ENCODE measurements around the gene TAS2R41. TPM values are rescaled to one million over a fixed set of nuclear protein-coding genes. Genes with fewer than 3 reads are reported as not detected.

Gene TAS2R41
- total and polyA plus RNA-seq, 5 donors from 2014 or later: 0.59 TPM; not detected in 4

DNA sequence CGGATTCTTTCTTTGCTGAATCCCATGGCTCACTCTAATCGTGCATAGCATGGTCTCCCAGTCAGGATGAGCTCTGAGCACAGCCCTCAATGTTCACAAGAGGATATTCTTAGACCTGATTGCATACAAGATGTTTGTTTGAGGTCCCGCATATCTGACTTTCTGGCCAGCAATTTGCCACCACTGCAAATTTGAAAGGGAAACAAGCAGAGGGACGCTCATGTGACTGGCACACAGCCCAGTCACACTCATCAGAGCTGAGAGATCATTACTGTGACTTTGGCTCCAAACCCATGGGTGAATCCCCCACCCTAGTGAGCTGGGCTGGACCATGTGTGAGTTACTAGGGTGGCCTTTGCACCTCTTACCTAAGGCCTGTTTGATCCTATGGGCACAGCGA lies 9.9 kb downstream of the TAS2R41 start:
- Mint-ChIP-seq H3K4me1 (peaks cover 3 to 22% (median 10%) of the 10 kb centered on the region in 4 donors), H3K36me3 (no peaks in the 10 kb centered on the region)
- H3K27ac ChIP-seq (ENCODE audit: insufficient read depth, low read length, poor library complexity, severe bottlenecking): no peak overlapping the region

DNA sequence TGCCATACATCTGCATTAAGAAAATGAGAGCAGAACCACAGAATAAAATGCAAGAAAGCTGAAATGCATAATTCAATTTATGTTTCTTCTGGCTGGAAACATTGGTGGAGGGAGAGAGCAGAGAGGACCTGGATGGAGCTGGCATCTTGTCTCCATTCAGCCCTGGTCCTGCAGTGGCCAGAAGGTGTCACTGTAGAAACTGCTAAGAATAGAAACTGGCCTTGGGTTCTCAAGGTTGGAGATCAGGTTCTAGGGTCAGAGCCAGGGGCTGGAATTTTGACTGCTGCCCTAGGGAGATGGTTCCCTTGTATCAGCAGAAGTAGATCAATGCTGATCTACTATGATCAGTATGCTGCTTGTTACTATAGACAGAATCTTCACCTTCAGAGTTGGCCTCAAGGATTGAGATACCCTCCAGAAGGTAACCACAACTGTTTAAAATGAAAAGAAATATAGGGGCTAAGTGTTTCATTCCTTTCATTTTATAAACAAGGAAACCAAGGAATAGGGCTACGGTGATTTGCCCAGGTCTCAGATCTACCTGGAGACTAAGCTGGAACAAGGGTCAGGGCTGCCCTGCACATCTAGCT lies 13.1 kb downstream of the TAS2R41 start:
- Mint-ChIP-seq H3K36me3 (no peaks in the 10 kb centered on the region), H3K27ac (no peak overlapping the region), H3K4me3 (no peak overlapping the region), H3K27me3 (no peaks in the 10 kb centered on the region), H3K4me1 (peaks cover 3 to 31% (median 17%) of the 10 kb centered on the region in 4 donors), H3K9me3 (no peaks in the 10 kb centered on the region)
- DNase-seq (peak in 1 of 3 donors; percentile 26), ATAC-seq (ENCODE audit: low read depth in 2 of 2) (no peak)
- Histone ChIP-seq H3K36me3 (ENCODE audit: control insufficient read depth, insufficient read depth, low read length) (no peaks in the 10 kb centered on the region), H3K4me1 (ENCODE audit: control insufficient read depth, insufficient read depth, low read length, poor library complexity, severe bottlenecking) (no peaks in the 10 kb centered on the region), H3K9me3 (ENCODE audit: control insufficient read depth in 2 of 2, low read length in 2 of 2) (no peaks in the 10 kb centered on the region), H3K27me3 (ENCODE audit: control insufficient read depth, insufficient read depth, low read length) (no peaks in the 10 kb centered on the region), H3K4me3 (ENCODE audit: low read depth, low read length) (no peak overlapping the region), H3K27ac (ENCODE audit: insufficient read depth, low read length, poor library complexity, severe bottlenecking) (no peak overlapping the region)

More for the DNA sequence above, 9.9 kb downstream of the TAS2R41 start:
- Histone ChIP-seq H3K4me3 (ENCODE audit: low read depth, low read length) (no peak overlapping the region), H3K36me3 (ENCODE audit: control insufficient read depth, insufficient read depth, low read length) (no peaks in the 10 kb centered on the region), H3K9me3 (ENCODE audit: control insufficient read depth in 2 of 2, low read length in 2 of 2) (no peaks in the 10 kb centered on the region), H3K27me3 (ENCODE audit: control insufficient read depth, insufficient read depth, low read length) (no peaks in the 10 kb centered on the region), H3K4me1 (ENCODE audit: control insufficient read depth, insufficient read depth, low read length, poor library complexity, severe bottlenecking) (no peaks in the 10 kb centered on the region)
- Mint-ChIP-seq H3K4me3 (no peak overlapping the region), H3K27ac (no peak overlapping the region), H3K9me3 (no peaks in the 10 kb centered on the region), H3K27me3 (peaks cover 7% of the 10 kb centered on the region)
- DNase-seq (peak in 1 of 3 donors; percentile 2), ATAC-seq (ENCODE audit: low read depth in 2 of 2) (no peak)

DNA sequence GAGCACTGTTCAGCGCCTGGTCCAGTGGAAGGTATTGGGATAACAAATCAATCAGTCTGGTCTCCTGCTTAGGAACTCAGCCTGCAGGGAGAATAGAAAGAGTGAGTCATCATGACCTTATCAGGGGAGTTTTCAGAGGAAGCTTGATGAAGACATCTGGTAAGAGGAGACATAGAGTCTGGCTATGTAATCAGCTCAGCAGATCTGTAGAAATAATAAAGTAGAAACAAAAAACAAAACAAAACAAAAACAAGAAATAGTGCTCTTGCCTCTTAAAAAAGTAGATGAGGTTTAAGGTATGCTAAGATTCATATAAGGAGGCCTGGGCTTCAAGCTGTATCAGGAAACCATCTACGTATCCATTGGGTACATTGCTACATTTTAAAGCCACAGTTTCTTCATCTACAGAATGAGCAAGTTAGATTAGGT lies 14.4 kb downstream of the TAS2R41 start:
- Histone ChIP-seq H3K27ac (ENCODE audit: insufficient read depth, low read length, poor library complexity, severe bottlenecking) (no peak overlapping the region), H3K27me3 (ENCODE audit: control insufficient read depth, insufficient read depth, low read length) (no peaks in the 10 kb centered on the region), H3K9me3 (ENCODE audit: control insufficient read depth in 2 of 2, low read length in 2 of 2) (no peaks in the 10 kb centered on the region), H3K4me1 (ENCODE audit: control insufficient read depth, insufficient read depth, low read length, poor library complexity, severe bottlenecking) (no peaks in the 10 kb centered on the region), H3K4me3 (ENCODE audit: low read depth, low read length) (no peak overlapping the region), H3K36me3 (ENCODE audit: control insufficient read depth, insufficient read depth, low read length) (no peaks in the 10 kb centered on the region)
- ATAC-seq (ENCODE audit: low read depth in 2 of 2): no peak
- Mint-ChIP-seq H3K27me3 (no peaks in the 10 kb centered on the region), H3K4me3 (no peak overlapping the region), H3K36me3 (no peaks in the 10 kb centered on the region), H3K4me1 (peaks cover 0 to 22% (median 14%) of the 10 kb centered on the region in 4 donors), H3K27ac (peak overlapping the region in 1 of 3 donors; percentile 65), H3K9me3 (no peaks in the 10 kb centered on the region)
- no peak for DNase-seq

DNA sequence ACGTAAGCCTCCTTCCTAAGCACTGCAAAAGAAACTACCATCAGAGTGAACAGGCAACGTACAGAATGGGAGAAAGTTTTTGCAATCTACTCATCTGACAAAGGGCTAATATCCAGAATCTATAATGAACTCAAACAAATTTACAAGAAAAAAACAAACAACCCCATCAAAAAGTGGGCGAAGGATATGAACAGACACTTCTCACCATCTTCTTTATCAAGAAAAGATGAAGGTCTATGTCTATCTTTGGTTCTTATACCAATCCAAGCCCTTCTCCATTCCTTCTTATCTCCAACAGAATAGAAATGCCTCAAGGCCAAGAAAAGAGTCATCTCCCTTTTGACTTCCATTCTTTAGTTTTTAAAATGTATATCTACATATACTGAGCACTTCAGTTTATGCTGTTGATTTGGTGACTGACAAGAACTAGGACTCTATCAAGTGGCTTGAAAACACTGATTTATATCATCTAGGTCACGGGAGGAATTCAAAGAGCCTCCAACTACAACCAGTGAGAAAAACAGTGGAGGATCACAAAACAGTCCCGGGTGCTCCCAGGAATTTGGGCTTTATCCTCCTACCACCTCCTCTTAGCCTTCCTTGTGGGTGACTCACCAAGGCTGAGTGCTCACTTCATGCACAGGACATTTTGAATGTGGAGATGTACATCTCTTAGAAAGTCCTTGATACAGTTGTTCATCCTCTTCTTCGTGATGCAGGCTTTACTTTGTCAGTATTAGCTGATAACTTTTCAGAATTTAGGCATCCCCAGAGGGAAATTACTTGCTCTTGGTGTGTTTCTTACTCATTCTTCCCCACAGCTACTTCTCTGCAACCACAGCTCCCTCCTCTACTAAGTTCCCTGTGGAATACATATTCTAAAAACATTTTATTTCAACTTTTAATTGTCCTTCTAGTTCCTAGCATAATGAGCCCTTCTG lies 15.4 kb downstream of the TAS2R41 start:
- peaks cover 0 to 22% (median 14%) of the 10 kb centered on the region in 4 donors for H3K4me1 Mint-ChIP-seq
- H3K36me3 Mint-ChIP-seq: no peaks in the 10 kb centered on the region
- Histone ChIP-seq H3K27me3 (ENCODE audit: control insufficient read depth, insufficient read depth, low read length) (no peaks in the 10 kb centered on the region), H3K4me1 (ENCODE audit: control insufficient read depth, insufficient read depth, low read length, poor library complexity, severe bottlenecking) (no peaks in the 10 kb centered on the region), H3K27ac (ENCODE audit: insufficient read depth, low read length, poor library complexity, severe bottlenecking) (no peak overlapping the region), H3K4me3 (ENCODE audit: low read depth, low read length) (no peak overlapping the region), H3K36me3 (ENCODE audit: control insufficient read depth, insufficient read depth, low read length) (no peaks in the 10 kb centered on the region), H3K9me3 (ENCODE audit: control insufficient read depth in 2 of 2, low read length in 2 of 2) (no peaks in the 10 kb centered on the region)
- H3K27me3 Mint-ChIP-seq: no peaks in the 10 kb centered on the region
- no peak overlapping the region for H3K4me3 Mint-ChIP-seq
- ATAC-seq (ENCODE audit: low read depth in 2 of 2) (no peak), DNase-seq (no peak)
- no peaks in the 10 kb centered on the region for H3K9me3 Mint-ChIP-seq
- H3K27ac Mint-ChIP-seq: peak overlapping the region in 2 of 3 donors; percentile 40 to 69

DNA sequence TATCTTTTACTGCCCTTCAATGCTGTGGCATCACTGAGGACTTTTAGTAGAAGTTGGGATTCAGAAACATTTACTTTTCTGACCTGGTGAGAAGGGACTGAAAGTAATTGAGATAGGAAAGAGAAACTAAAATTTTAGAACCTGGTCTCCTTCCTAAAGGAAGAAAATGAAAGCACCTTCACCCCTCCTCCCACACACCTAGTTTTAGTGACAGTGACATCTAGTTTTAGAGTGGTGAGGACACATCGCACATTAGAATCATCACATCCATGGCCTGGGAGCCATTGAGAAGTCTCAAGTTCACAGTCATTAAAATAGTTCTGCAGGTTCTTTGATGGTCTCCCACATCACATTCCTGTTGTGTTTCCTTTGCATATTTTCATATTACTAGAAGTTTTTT lies 16.1 kb downstream of the TAS2R41 start:
- Histone ChIP-seq H3K4me1 (ENCODE audit: control insufficient read depth, insufficient read depth, low read length, poor library complexity, severe bottlenecking) (no peaks in the 10 kb centered on the region), H3K9me3 (ENCODE audit: control insufficient read depth in 2 of 2, low read length in 2 of 2) (no peaks in the 10 kb centered on the region), H3K4me3 (ENCODE audit: low read depth, low read length) (no peak overlapping the region), H3K27me3 (ENCODE audit: control insufficient read depth, insufficient read depth, low read length) (no peaks in the 10 kb centered on the region), H3K36me3 (ENCODE audit: control insufficient read depth, insufficient read depth, low read length) (no peaks in the 10 kb centered on the region), H3K27ac (ENCODE audit: insufficient read depth, low read length, poor library complexity, severe bottlenecking) (no peak overlapping the region)
- DNase-seq (peak in 1 of 3 donors; percentile 43), ATAC-seq (ENCODE audit: low read depth in 2 of 2) (no peak)
- Mint-ChIP-seq H3K27me3 (no peaks in the 10 kb centered on the region), H3K4me3 (no peak overlapping the region), H3K27ac (peak overlapping the region in 2 of 3 donors; percentile 40 to 69), H3K9me3 (no peaks in the 10 kb centered on the region), H3K4me1 (peaks cover 0 to 22% (median 14%) of the 10 kb centered on the region in 4 donors), H3K36me3 (no peaks in the 10 kb centered on the region)

DNA sequence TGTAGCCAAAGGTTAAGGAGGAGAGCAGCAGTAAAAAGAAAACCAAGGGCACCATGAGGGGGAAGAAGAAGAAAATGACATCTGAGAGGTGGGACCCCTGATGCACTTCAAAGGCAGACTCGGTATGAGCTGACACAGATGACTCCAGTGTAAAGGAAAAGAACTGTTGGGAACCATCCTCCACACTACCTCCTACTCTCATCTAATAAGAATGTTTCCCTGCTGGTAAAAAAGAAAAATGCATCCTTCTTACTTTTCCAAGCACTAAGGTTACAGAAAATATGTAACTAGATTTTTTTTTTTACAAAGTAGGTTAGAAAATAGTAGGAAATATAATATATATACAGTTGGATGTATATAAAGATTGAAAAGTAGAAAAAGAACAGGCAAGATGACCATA lies 16.9 kb downstream of the TAS2R41 start:
- DNase-seq (no peak), ATAC-seq (ENCODE audit: low read depth in 2 of 2) (no peak)
- H3K27ac ChIP-seq (ENCODE audit: insufficient read depth, low read length, poor library complexity, severe bottlenecking): no peak overlapping the region
- peaks cover 1 to 22% (median 14%) of the 10 kb centered on the region in 4 donors for H3K4me1 Mint-ChIP-seq
- no peak overlapping the region for H3K27ac Mint-ChIP-seq
- H3K27me3 Mint-ChIP-seq: peaks cover 1% of the 10 kb centered on the region
- no peaks in the 10 kb centered on the region for H3K9me3 Mint-ChIP-seq
- no peak overlapping the region for H3K4me3 ChIP-seq (ENCODE audit: low read depth, low read length)
- H3K9me3 ChIP-seq (ENCODE audit: control insufficient read depth in 2 of 2, low read length in 2 of 2): no peaks in the 10 kb centered on the region
- H3K36me3 Mint-ChIP-seq: no peaks in the 10 kb centered on the region
- H3K4me1 ChIP-seq (ENCODE audit: control insufficient read depth, insufficient read depth, low read length, poor library complexity, severe bottlenecking): no peaks in the 10 kb centered on the region
- no peaks in the 10 kb centered on the region for H3K36me3 ChIP-seq (ENCODE audit: control insufficient read depth, insufficient read depth, low read length)
- H3K4me3 Mint-ChIP-seq: no peak overlapping the region
- H3K27me3 ChIP-seq (ENCODE audit: control insufficient read depth, insufficient read depth, low read length): no peaks in the 10 kb centered on the region

DNA sequence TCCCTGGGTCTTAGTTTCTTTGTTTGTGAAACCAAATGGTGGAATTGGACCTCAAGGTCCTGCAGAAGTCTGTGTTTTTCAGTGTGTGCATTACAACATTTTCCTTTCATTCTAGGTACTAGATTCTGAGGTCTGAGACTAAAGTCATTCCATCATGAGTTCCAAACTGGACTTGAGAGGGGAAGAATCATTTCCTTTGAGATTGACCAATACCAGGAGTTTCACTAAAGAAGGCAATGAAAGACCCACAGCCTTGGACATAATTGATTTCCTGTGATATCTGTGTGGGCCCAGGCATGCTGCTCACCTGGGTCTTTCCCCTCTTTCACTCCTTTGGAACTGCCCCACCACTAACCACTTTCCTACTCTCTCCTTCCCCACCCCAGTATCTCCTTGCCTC lies 18.2 kb downstream of the TAS2R41 start:
- no peak for DNase-seq
- peaks cover 3% of the 10 kb centered on the region for H3K36me3 Mint-ChIP-seq

More for the DNA sequence above, 18.2 kb downstream of the TAS2R41 start:
- H3K27me3 Mint-ChIP-seq: peaks cover 8% of the 10 kb centered on the region
- Histone ChIP-seq H3K9me3 (ENCODE audit: control insufficient read depth in 2 of 2, low read length in 2 of 2) (no peaks in the 10 kb centered on the region), H3K27me3 (ENCODE audit: control insufficient read depth, insufficient read depth, low read length) (no peaks in the 10 kb centered on the region), H3K4me3 (ENCODE audit: low read depth, low read length) (no peak overlapping the region), H3K36me3 (ENCODE audit: control insufficient read depth, insufficient read depth, low read length) (no peaks in the 10 kb centered on the region), H3K27ac (ENCODE audit: insufficient read depth, low read length, poor library complexity, severe bottlenecking) (no peak overlapping the region), H3K4me1 (ENCODE audit: control insufficient read depth, insufficient read depth, low read length, poor library complexity, severe bottlenecking) (no peaks in the 10 kb centered on the region)
- no peaks in the 10 kb centered on the region for H3K9me3 Mint-ChIP-seq
- ATAC-seq (ENCODE audit: low read depth in 2 of 2): no peak
- no peak overlapping the region for H3K4me3 Mint-ChIP-seq
- no peak overlapping the region for H3K27ac Mint-ChIP-seq
- peaks cover 1 to 22% (median 14%) of the 10 kb centered on the region in 4 donors for H3K4me1 Mint-ChIP-seq
